ENCODE results near the gene TXLNG.

GRCh38 chrX:16737024-16737423 lies 49.2 kb upstream of the TXLNG start:
- no peak for TF ChIP-seq EZH2 (IDR thresholded peaks at IDR 0.05; ENCODE audit: insufficient read depth, poor library complexity, severe bottlenecking)
- TF ChIP-seq EZH2phosphoT487 (IDR thresholded peaks at IDR 0.05; ENCODE audit: insufficient read depth, low read depth) = no peak
